Small intestine (tissue), 7 donors: ENCODE data around the gene NR1D1. TPM values are rescaled to one million over a fixed set of nuclear protein-coding genes. Genes with fewer than 3 reads are reported as not detected.
A peak's percentile ranks its signal among the peaks of the same experiment; 100 is the strongest.

Experiments
- DNase-seq, 2 donors: peaks; one replicate each; pipeline versions ENCODE4 v3.0.0 to v3.0.0-alpha.2; 2013
- FAIRE-seq: peaks from 2 replicates; lab custom pipeline; 2012; peaks lifted over from hg19 to GRCh38; lab: Jason Lieb, UNC
- H3K27ac ChIP-seq, 3 donors: one replicate each; pipeline ENCODE4 v1.5.1; 2013; ENCODE audit warnings: low read length in 2 of 3, mild to moderate bottlenecking in 2 of 3, control low read depth in 1 of 3, inconsistent platforms in 1 of 3, low read depth in 1 of 3, moderate library complexity in 1 of 3
- H3K27me3 ChIP-seq, 3 donors: one replicate each; pipeline ENCODE4 v1.6.1; 2013; ENCODE audit warnings: low read length in 3 of 3, inconsistent platforms in 1 of 3; ENCODE audit not compliant: control insufficient read depth in 3 of 3, insufficient read depth in 3 of 3
- H3K36me3 ChIP-seq, 3 donors: one replicate each; pipeline ENCODE4 v1.6.1; 2013; ENCODE audit warnings: low read length in 3 of 3, inconsistent platforms in 1 of 3, low read depth in 1 of 3, mild to moderate bottlenecking in 1 of 3, moderate library complexity in 1 of 3; ENCODE audit not compliant: control insufficient read depth in 3 of 3, insufficient read depth in 2 of 3
- H3K4me1 ChIP-seq, 3 donors: one replicate each; pipeline ENCODE4 v1.6.1; 2013; ENCODE audit warnings: low read length in 2 of 3, inconsistent platforms in 1 of 3, low read depth in 1 of 3, mild to moderate bottlenecking in 1 of 3, moderate library complexity in 1 of 3; ENCODE audit not compliant: control insufficient read depth in 3 of 3, insufficient read depth in 2 of 3
- H3K4me3 ChIP-seq, 3 donors: one replicate each; pipeline ENCODE4 v1.5.1; 2013; ENCODE audit warnings: low read length in 3 of 3, control low read depth in 1 of 3, inconsistent platforms in 1 of 3, low read depth in 1 of 3, mild to moderate bottlenecking in 1 of 3, moderate library complexity in 1 of 3
- H3K9me3 ChIP-seq, 2 donors: one replicate each; pipeline ENCODE4 v1.6.1; 2013; ENCODE audit warnings: low read depth in 1 of 2, low read length in 1 of 2; ENCODE audit not compliant: control insufficient read depth in 2 of 2, insufficient read depth in 1 of 2
- WGBS, 3 donors: extraction: QIAGEN DNeasy Blood & Tissue Kit; methylation state at CpG; one replicate each; pipeline ENCODE4 v1.1.7; 2013; 5-methylcytosine and 5-hydroxymethylcytosine counted together
- polyA plus RNA-seq, 4 donors: library from polyadenylated mRNA; stranded (reverse) in 3 of 4; unstranded in 1 of 4; fragments of 200-250 nt in 3 of 4; fragments of 120-200 nt in 1 of 4; gene quantifications; one replicate each; pipeline versions ENCODE4 v1.2.1 to v1.2.3, GENCODE V29; 2013
- donor health status: healthy with polysubstance abuse.
- donor health status: control.
- donor health status: control.
- donor health status: Bipolar disorder and iron deficiency.
- donor health status: healthy.

The NR1D1 gene
- polyA plus RNA-seq, 4 donors, result 2.7 to 25.1 (median 12.1) TPM

DNA sequence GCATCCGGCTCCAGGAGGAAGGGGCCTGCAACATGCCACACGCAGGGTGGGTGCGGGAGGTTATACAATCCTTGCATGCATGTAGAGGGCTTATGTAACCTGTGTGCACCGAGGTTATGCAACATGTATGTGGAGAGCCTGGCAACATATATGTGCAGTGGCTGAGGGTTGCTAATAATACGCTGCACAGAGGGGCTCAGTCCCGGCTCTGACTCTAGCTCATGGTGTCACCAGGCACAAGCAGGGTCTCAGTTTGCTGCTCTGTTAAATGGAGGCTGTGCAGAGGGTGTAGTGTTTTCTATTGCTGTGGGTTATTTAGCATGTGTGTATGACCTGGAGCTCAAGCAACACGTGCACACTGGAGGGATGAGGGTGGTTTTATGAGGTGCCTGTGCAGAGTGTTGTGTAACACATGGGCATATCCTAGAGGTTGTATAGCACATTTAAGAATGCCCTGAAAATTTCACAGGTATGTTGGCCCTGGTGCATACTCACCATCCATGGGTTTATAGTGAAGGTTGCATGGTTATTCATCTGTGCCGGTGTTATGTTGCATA is 24.4 kb downstream of the NR1D1 start:
- peak overlapping the region; percentile 90 to 99 (median 97) for H3K27ac ChIP-seq
- peaks cover 0 to 83% (median 2%) of the 10 kb centered on the region in 3 donors for H3K36me3 ChIP-seq
- peaks cover 5 to 56% (median 10%) of the 10 kb centered on the region in 3 donors for H3K4me1 ChIP-seq

DNA sequence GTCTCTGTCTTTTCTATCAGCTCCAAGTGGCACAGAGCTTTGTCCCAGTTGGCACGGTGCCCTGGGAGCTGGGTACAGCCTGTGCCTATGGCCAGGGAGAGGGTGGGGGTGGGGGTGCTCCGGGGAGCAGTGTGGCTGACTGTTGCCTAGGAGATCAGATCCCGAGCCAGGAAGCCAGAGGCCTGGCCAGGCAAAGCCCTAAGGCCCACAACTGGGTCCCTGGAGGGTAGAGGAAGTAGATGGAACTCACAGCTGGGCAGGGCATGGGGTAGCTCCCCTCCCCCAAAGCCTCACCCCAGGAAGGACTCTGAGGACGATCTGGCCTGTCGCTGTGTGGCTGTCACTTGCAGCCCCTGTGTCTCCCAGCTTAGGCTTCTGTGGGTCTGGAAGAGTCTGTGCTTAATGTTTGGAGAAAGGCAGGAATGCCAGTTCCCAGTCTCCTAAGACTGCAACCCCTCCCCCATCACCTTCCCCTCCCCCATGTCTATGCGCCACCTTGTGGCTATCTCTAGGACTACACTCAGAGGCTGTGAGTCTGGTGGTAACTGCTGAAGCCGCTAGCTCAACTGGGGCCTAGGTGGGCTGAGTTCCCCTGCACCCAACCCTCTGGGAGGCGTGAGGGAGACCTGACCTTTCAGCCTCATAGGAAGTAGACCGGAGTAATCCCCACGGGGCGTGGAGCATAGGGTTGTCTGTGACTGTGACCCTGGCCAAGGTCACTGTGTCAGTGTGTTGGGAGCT is 25.0 kb downstream of the NR1D1 start:
- peaks cover 8 to 62% (median 16%) of the 10 kb centered on the region in 3 donors for H3K4me1 ChIP-seq
- H3K27ac ChIP-seq, result peak overlapping the region; percentile 90 to 99 (median 97)
- no peaks in the 10 kb centered on the region for H3K27me3 ChIP-seq
- FAIRE-seq (no peak), DNase-seq (peak; percentile 86 to 93)
- H3K4me3 ChIP-seq, result no peak overlapping the region
- no peaks in the 10 kb centered on the region for H3K9me3 ChIP-seq
- 4 to 10% (median 7%) methylated on average over 11 of the region's 11 CpGs for WGBS, 3 donors
- peaks cover 0 to 78% (median 2%) of the 10 kb centered on the region in 3 donors for H3K36me3 ChIP-seq

More for the DNA sequence above, 24.4 kb downstream of the NR1D1 start:
- Histone ChIP-seq H3K9me3 (no peaks in the 10 kb centered on the region), H3K27me3 (no peaks in the 10 kb centered on the region), H3K4me3 (no peak overlapping the region)
- no peak for FAIRE-seq
- peak in 1 of 2 donors; percentile 38 for DNase-seq
- 38 to 49% (median 38%) methylated on average over 8 of the region's 8 CpGs for WGBS, 3 donors

DNA sequence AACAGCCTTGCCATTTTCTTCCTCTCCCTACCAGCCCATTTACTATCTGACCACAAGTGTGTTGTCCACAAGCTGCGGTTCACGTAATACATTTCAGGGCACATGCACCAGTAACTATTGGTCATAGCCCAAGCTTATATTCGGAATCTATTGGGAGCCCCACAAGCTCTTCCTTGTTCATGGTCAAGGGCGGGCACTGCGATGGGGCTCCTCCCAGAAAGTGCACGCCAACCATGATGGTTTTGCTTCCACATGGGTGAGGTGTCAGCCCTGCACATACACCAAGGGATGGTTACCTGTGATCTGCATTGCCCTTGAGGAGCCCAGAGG is 25.6 kb downstream of the NR1D1 start:
- FAIRE-seq, result no peak
- H3K4me3 ChIP-seq, result no peak overlapping the region
- WGBS, 3 donors, result 22 to 37% (median 25%) methylated on average over 6 of the region's 6 CpGs
- H3K9me3 ChIP-seq, result no peaks in the 10 kb centered on the region
- no peak for DNase-seq
- H3K27me3 ChIP-seq, result no peaks in the 10 kb centered on the region
- H3K4me1 ChIP-seq, result peaks cover 8 to 68% (median 21%) of the 10 kb centered on the region in 3 donors
- H3K36me3 ChIP-seq, result peaks cover 0 to 74% (median 2%) of the 10 kb centered on the region in 3 donors
- peak overlapping the region; percentile 90 to 99 (median 97) for H3K27ac ChIP-seq

DNA sequence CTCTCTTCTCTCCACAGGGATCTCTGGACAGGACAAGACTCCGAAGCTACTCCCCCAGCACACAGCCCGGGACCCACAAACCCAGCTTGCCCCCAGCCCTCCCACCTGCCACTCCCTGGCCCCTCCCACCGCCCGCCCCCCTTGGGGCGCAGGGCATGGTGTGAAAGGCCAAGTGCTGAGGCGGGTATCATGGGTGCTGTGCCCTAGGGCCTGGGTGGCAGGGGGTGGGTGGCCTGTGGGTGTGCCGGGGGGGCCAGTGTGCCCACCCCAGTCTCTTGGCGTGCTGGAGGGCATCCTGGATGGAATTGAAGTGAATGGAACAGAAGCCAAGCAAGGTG is 26.2 kb downstream of the NR1D1 start:
- Histone ChIP-seq H3K36me3 (peaks cover 0 to 71% (median 2%) of the 10 kb centered on the region in 3 donors), H3K9me3 (no peaks in the 10 kb centered on the region)
- no peak for FAIRE-seq

DNA sequence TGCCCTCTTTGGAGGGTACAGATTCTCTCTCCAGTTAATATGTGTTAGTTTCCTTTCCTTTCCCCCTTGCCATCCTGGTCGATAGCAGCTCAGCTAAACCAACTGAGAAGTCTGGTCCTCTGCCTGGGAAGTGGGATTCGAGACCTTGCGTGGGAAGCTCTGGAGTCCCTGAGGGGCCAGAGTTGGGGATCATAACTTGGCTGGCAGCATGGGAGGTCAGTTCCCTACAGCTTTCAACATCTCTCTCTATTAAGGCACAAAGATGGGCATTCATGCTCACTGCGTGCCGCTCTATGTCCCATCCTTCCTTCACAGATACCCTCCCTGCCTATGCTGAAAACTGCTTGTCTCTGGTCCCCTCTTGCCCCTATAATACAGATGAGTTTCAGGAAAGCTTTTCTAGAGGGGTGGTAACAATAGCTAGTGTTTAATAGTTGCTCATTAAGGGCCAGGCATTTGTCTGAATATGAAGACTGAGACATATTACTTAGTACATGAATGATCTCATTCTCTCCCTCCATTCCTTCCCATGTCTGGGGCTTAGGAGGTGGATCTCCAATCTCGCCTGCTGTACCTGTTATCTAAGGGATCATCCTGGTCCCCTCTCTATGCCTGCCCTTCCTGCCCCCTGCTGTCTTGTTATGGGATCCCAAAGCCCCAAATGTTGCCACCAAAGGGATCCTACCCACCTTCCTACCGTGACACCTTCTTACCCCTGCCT is 26.8 kb downstream of the NR1D1 start:
- Histone ChIP-seq H3K27ac (peak overlapping the region; percentile 90 to 99 (median 97)), H3K36me3 (peaks cover 0 to 67% (median 2%) of the 10 kb centered on the region in 3 donors), H3K9me3 (no peaks in the 10 kb centered on the region), H3K4me3 (no peak overlapping the region), H3K27me3 (no peaks in the 10 kb centered on the region), H3K4me1 (peaks cover 13 to 79% (median 27%) of the 10 kb centered on the region in 3 donors)
- DNase-seq (no peak), FAIRE-seq (no peak)
- WGBS, 3 donors, result 53 to 65% (median 61%) methylated on average over 7 of the region's 7 CpGs

More for the DNA sequence above, 26.2 kb downstream of the NR1D1 start:
- no peak for DNase-seq
- 20 to 65% (median 49%) methylated on average over 8 of the region's 8 CpGs for WGBS, 3 donors
- Histone ChIP-seq H3K4me1 (peaks cover 13 to 74% (median 27%) of the 10 kb centered on the region in 3 donors), H3K27me3 (no peaks in the 10 kb centered on the region), H3K27ac (peak overlapping the region; percentile 90 to 99 (median 97)), H3K4me3 (no peak overlapping the region)

DNA sequence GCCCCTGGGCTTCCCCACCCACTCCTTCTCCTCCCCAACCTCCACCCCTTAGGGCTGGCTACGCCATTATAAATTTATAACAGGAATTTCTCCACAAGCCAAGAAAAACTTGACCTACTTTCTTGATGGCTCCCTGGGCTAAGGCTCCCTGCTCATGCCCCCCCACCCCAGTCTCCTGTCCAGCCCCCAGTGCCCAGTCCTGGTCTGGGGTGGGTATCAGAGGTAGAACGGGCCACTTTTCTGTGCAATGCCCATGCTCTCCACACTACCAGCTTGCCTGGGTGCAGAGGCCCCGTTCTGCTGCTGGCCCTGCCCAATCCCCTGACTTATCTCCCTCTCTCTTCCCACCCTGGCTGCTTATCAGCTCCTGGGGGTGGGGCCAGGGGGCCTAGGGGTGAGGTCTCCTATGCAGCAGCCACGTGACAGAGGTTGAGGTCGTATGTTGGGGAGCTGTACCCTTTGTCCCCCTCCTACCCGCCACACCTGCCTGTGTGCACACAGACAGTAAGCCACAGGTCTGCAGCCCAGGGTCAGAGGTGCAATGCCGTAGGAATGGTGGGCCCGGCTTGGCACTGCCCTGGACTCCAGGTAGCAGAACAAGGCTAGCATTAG is 27.5 kb downstream of the NR1D1 start:
- Histone ChIP-seq H3K4me1 (peaks cover 13 to 87% (median 31%) of the 10 kb centered on the region in 3 donors), H3K27ac (peak overlapping the region; percentile 90 to 99 (median 97)), H3K4me3 (peak overlapping the region in 1 of 3 donors; percentile 26), H3K27me3 (no peaks in the 10 kb centered on the region), H3K9me3 (no peaks in the 10 kb centered on the region), H3K36me3 (peaks cover 0 to 65% (median 2%) of the 10 kb centered on the region in 3 donors)
- no peak for FAIRE-seq
- 6 to 37% (median 25%) methylated on average over 6 to 8 of the region's 8 CpGs for WGBS, 3 donors
- peak; percentile 95 to 98 for DNase-seq

DNA sequence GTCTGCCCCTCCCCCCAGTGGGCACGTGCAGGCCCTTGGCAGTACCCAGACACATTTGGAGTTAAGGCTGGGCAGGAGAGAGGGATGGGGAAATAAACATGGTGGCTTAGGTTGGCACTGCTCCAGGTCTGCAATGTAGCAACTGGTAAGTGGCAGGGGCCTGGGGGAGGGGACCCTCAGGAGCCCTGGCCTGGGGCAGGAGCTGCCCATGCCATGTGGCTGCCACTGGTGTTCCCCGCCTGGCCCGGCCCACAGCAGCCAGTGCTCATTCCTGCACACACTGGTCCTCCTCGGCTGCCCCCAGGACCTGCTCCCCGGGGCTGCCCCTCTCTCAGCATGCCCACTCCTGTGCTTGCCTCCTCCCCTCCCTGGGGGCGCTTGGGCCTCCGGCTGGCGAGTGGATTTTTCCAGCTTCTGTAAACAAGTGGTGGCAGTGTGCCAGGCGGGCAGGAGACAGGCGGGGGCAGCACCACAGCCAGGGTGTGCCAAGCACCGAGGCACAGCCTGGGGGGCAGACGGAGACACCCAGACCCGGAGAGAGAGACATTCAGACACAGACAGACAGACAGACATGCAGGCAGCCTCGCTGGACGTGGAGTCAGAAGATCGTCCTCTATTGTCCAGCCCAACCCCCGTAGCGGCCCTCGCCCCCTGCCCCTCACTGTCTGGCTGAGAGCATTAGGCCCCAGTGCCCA is 28.2 kb downstream of the NR1D1 start:
- peak; percentile 82 to 91 for DNase-seq
- H3K4me3 ChIP-seq, result peak overlapping the region in 1 of 3 donors; percentile 26
- H3K27me3 ChIP-seq, result no peaks in the 10 kb centered on the region
- peak overlapping the region; percentile 90 to 99 (median 97) for H3K27ac ChIP-seq
- WGBS, 3 donors, result 3 to 24% (median 15%) methylated on average over 15 to 19 of the region's 19 CpGs
- H3K36me3 ChIP-seq, result peaks cover 0 to 65% (median 0%) of the 10 kb centered on the region in 3 donors
- H3K9me3 ChIP-seq, result no peaks in the 10 kb centered on the region
- no peak for FAIRE-seq
- H3K4me1 ChIP-seq, result peaks cover 14 to 93% (median 31%) of the 10 kb centered on the region in 3 donors
